Measurements from ENCODE around the gene CKS1B. TPM values are rescaled to one million over a fixed set of nuclear protein-coding genes. Genes with fewer than 3 reads are reported as not detected.

Gene CKS1B
- total and polyA plus RNA-seq, 2 donors = 38.4 to 54.9 TPM

DNA sequence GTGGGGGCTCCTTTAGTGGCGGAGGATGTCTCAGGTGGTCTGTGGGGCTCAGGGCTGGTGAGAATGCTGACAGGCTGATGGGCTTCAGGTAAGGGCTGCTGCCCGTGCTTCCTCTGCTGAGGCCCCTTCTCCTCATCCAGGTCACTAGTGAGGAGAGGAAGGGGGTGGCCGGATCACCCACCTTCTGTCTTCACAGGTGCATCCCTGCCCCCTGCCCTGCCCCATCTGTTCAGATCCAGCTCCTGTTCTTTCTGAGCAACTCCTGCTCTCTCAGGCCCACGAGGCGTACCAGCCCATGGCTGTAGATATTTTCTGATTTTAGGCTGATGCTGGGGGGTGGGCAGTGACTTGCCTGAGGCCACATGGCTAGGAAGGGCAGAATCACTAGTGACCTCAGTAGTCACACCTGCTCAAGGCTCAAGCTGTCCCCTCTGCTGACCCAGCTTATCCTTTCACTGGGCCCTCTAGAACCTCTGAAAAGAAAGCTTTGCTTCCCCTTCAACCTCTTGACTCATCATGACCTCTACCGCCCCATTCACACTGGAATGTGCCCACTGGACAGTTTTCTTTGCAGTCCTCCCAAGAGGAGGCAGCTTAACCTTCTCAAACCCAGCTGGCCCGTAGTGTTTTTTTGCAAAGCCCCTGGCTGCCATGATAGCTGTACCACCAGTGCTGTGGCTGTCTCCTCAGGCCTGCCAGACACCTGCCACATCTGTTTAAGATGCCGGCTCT, 44.3 kb downstream of the CKS1B start:
- H3K4me3 ChIP-seq (ENCODE audit: low read depth, low read length) = no peak overlapping the region
- DNase-seq (ENCODE audit: extremely low spot score) = no peak
- no peaks in the 10 kb centered on the region for H3K4me1 ChIP-seq (ENCODE audit: insufficient read depth)
- WGBS = 82% methylated on average over 8 of the region's 8 CpGs
- no peak overlapping the region for H3K27ac ChIP-seq (ENCODE audit: low read depth)
- H3K36me3 ChIP-seq (ENCODE audit: insufficient read depth) = no peaks in the 10 kb centered on the region

DNA sequence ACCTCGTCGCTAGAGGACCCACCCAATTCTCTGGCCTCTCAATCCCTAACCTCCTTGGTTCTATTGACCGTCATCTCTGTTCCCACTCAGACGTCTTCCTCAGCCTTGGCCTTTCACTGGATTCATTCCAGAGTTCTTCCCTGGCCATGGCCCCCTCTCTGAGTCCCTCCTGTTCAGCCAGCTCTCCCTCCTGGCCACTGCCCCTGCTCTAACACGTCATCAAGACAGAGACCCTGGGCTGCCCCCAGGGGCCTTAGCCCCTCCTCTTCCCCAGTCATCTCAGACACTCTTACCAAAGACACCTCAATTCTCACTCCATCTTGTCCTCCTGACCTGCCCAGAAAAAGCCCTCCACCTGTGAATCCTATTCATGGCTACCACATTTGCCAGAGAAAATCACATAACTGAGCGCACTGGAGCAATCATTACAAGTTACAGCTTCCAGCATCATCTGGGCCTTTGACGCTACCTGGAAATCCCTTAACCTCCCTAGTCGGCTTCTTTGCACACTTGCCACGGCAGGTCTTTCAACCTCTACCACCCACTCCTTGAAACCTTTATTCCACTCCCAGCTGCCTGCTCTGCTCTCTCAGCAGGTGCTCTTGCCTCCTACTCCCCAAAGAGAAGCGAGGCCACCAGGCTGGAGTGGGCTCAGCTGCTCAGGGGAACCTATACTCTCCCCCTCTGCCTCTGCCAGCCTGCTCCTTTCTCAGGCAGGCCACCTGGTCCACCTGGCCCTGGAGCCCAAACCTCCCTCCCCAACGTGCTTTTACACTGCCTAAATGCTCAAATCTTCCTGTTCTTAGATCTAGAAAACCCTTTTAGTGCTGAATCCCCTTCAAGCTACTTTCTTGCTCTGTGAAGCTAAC, 45.1 kb downstream of the CKS1B start:
- H3K36me3 ChIP-seq (ENCODE audit: insufficient read depth) = no peaks in the 10 kb centered on the region
- DNase-seq (ENCODE audit: extremely low spot score) = no peak
- no peak overlapping the region for H3K27ac ChIP-seq (ENCODE audit: low read depth)
- WGBS = 81% methylated on average over 11 of the region's 11 CpGs
- H3K4me1 ChIP-seq (ENCODE audit: insufficient read depth) = no peaks in the 10 kb centered on the region
- H3K4me3 ChIP-seq (ENCODE audit: low read depth, low read length) = no peak overlapping the region

DNA sequence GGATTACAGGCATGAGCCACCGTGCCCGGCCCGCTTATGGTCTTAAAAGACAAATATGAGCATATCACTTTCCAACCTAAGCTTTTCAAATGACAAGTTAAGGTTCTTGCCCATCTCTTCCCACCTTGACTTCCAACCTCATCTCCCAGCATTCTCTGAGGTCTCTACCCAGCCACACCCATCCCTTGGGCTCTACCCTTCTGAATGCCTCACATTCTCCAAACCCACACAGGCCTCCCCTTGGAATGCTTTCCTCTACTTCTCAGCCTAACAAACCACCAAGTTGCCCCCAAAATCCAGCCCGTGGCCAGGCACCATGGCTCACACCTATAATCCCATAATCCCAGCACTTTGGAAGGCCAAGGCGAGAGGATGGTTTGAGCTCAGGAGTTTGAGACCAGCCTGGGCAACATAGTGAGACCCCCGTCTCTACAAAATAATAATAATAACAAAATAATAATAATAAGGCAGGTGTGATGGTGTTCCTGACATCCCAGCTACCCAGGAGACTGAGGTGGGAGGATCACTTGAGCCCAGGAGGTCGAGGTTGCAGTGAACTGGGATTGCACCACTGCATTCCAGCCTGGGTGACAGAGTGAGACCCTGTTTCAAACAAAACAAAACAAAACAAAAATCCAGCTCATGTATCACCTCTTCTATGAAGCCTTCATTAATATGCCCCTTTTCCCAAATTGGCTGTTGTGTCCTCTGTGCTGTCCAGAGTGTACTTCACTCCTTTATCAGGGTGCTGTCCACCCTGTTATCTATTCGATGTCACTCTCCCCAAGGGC, 47.9 kb downstream of the CKS1B start:
- WGBS = 78% methylated on average over 8 of the region's 8 CpGs
- H3K4me3 ChIP-seq (ENCODE audit: low read depth, low read length) = no peak overlapping the region
- no peaks in the 10 kb centered on the region for H3K36me3 ChIP-seq (ENCODE audit: insufficient read depth)
- DNase-seq (ENCODE audit: extremely low spot score) = no peak
- H3K27ac ChIP-seq (ENCODE audit: low read depth) = no peak overlapping the region
- no peaks in the 10 kb centered on the region for H3K4me1 ChIP-seq (ENCODE audit: insufficient read depth)

DNA sequence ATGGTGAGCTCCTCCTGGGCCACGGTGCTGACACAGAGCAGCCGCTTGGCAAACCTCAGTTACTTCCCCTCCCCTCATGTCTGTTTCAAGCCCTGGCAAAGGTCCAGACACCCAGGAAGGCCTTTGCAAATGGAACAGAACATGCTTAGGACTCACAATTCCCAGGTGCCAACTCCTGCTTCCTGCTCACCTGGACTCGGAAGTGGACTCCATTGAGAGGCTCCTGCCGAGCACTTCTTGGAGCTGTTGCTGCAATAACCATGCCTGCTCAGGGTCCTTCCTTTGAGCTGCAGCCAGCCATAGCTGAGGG, 48.4 kb downstream of the CKS1B start:
- no peak for DNase-seq (ENCODE audit: extremely low spot score)
- H3K36me3 ChIP-seq (ENCODE audit: insufficient read depth) = no peaks in the 10 kb centered on the region
- no peak overlapping the region for H3K4me3 ChIP-seq (ENCODE audit: low read depth, low read length)
- no peaks in the 10 kb centered on the region for H3K4me1 ChIP-seq (ENCODE audit: insufficient read depth)
- WGBS = 63% methylated on average over 4 of the region's 4 CpGs
- no peak overlapping the region for H3K27ac ChIP-seq (ENCODE audit: low read depth)

DNA sequence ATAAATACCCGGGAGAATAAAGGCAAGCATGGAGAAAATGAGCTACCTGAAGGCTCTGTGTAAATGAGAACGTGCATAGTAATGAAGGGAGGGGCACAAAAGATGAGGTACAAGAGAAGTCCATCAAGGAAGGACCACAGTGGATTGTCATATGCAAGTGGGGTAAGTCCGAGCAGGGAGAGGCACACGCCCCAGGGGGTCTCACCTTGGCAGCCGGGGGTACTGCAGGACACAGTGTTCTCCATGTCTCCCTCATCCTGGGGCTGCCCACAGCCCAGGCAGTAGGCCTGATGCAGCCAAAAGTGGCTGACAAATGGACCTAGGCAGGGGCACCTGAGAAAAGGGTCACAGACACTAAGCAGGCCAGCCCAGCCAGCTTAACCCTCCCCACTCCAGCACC, 49.1 kb downstream of the CKS1B start:
- no peak overlapping the region for H3K4me3 ChIP-seq (ENCODE audit: low read depth, low read length)
- H3K36me3 ChIP-seq (ENCODE audit: insufficient read depth) = no peaks in the 10 kb centered on the region
- no peak for DNase-seq (ENCODE audit: extremely low spot score)
- H3K27ac ChIP-seq (ENCODE audit: low read depth) = no peak overlapping the region
- H3K4me1 ChIP-seq (ENCODE audit: insufficient read depth) = no peaks in the 10 kb centered on the region
- WGBS = 81% methylated on average over 5 of the region's 5 CpGs

DNA sequence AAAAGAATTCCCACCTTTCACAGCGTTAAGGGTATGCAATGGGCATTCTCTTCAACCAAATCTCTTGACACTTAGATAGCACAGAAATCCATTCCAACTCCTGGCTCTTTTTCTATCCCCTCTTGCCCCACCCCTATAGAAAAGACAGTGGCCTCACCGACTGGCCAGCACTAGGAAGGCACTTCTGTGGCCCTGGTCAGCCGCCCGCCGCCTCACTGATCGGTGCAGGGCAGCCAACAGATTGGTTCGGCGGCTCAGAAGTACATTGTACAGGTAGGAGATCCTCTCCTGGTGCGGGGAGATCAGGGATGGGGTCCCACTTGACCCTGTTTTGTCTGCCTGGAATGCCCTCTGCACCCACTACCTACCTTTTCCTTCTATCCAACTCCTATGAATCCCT, 49.8 kb downstream of the CKS1B start:
- Histone ChIP-seq H3K4me3 (ENCODE audit: low read depth, low read length) (no peak overlapping the region), H3K36me3 (ENCODE audit: insufficient read depth) (no peaks in the 10 kb centered on the region), H3K27ac (ENCODE audit: low read depth) (no peak overlapping the region), H3K4me1 (ENCODE audit: insufficient read depth) (no peaks in the 10 kb centered on the region)
- 84% methylated on average over 9 of the region's 9 CpGs for WGBS
- no peak for DNase-seq (ENCODE audit: extremely low spot score)

GRCh38 chr1:155026154-155026553, 51.7 kb downstream of the CKS1B start:
- Histone ChIP-seq H3K27ac (ENCODE audit: low read depth) (no peak overlapping the region), H3K36me3 (ENCODE audit: insufficient read depth) (no peaks in the 10 kb centered on the region), H3K4me3 (ENCODE audit: low read depth, low read length) (no peak overlapping the region), H3K4me1 (ENCODE audit: insufficient read depth) (no peaks in the 10 kb centered on the region)
- whole genome bisulfite sequencing = 64% methylated on average over 9 of the region's 9 CpGs
- no peak for DNase-seq (ENCODE audit: extremely low spot score)

GRCh38 chr1:155026588-155026987, 52.1 kb downstream of the CKS1B start:
- 85% methylated on average over 6 of the region's 6 CpGs for WGBS
- Histone ChIP-seq H3K4me1 (ENCODE audit: insufficient read depth) (no peaks in the 10 kb centered on the region), H3K36me3 (ENCODE audit: insufficient read depth) (no peaks in the 10 kb centered on the region), H3K4me3 (ENCODE audit: low read depth, low read length) (no peak overlapping the region), H3K27ac (ENCODE audit: low read depth) (no peak overlapping the region)
- no peak for DNase-seq (ENCODE audit: extremely low spot score)

Small RNA genes lying within 50 kb of the gene (small RNA-seq; reads per million reads assigned to genes)
- not detected for gene MIR4258
- gene RF00017 = not detected

Other genes with a start within 250 kb of the CKS1B start
- gene KCNN3, start 104.4 kb upstream of the CKS1B start, total RNA-seq = 16.6 TPM
- 1.5 TPM for gene KCNN3, start 104.4 kb upstream of the CKS1B start, polyA plus RNA-seq
- 6.8 TPM for gene PMVK, start 38.0 kb upstream of the CKS1B start, total RNA-seq
- 47.1 TPM for gene PMVK, start 38.0 kb upstream of the CKS1B start, polyA plus RNA-seq
- gene PBXIP1, start 18.6 kb upstream of the CKS1B start, total RNA-seq = 74.0 TPM
- gene PBXIP1, start 18.6 kb upstream of the CKS1B start, polyA plus RNA-seq = 206 TPM
- gene PYGO2, start 12.9 kb upstream of the CKS1B start, total RNA-seq = 10.8 TPM
- gene PYGO2, start 12.9 kb upstream of the CKS1B start, polyA plus RNA-seq = 29.2 TPM
- 61.2 TPM for gene SHC1, start 3.9 kb upstream of the CKS1B start, total RNA-seq
- gene SHC1, start 3.9 kb upstream of the CKS1B start, polyA plus RNA-seq = 110 TPM
- gene FLAD1, start 8.7 kb downstream of the CKS1B start, total RNA-seq = 10.5 TPM
- gene FLAD1, start 8.7 kb downstream of the CKS1B start, polyA plus RNA-seq = 27.9 TPM
- gene LENEP, start 18.9 kb downstream of the CKS1B start, total RNA-seq = not detected
- gene LENEP, start 18.9 kb downstream of the CKS1B start, polyA plus RNA-seq = not detected
- gene ZBTB7B, start 28.1 kb downstream of the CKS1B start, total RNA-seq = 14.7 TPM
- 52.0 TPM for gene ZBTB7B, start 28.1 kb downstream of the CKS1B start, polyA plus RNA-seq
- 0.53 TPM for gene DCST2, start 59.1 kb downstream of the CKS1B start, total RNA-seq
- 1.2 TPM for gene DCST2, start 59.1 kb downstream of the CKS1B start, polyA plus RNA-seq
- gene DCST1, start 59.1 kb downstream of the CKS1B start, total RNA-seq = not detected
- not detected for gene DCST1, start 59.1 kb downstream of the CKS1B start, polyA plus RNA-seq
- 38.3 TPM for gene ADAM15, start 76.6 kb downstream of the CKS1B start, total RNA-seq
- 118 TPM for gene ADAM15, start 76.6 kb downstream of the CKS1B start, polyA plus RNA-seq
- gene EFNA4, start 89.1 kb downstream of the CKS1B start, total RNA-seq = 7.5 TPM
- 8.1 TPM for gene EFNA4, start 89.1 kb downstream of the CKS1B start, polyA plus RNA-seq
- 1.2 TPM for gene EFNA3, start 104.2 kb downstream of the CKS1B start, total RNA-seq
- gene EFNA3, start 104.2 kb downstream of the CKS1B start, polyA plus RNA-seq = 2.3 TPM
- 31.1 TPM for gene EFNA1, start 153.2 kb downstream of the CKS1B start, total RNA-seq
- 44.6 TPM for gene EFNA1, start 153.2 kb downstream of the CKS1B start, polyA plus RNA-seq
- 19.5 TPM for gene SLC50A1, start 161.2 kb downstream of the CKS1B start, total RNA-seq
- gene SLC50A1, start 161.2 kb downstream of the CKS1B start, polyA plus RNA-seq = 31.7 TPM
- 15.8 TPM for gene DPM3, start 165.8 kb downstream of the CKS1B start, total RNA-seq
- 205 TPM for gene DPM3, start 165.8 kb downstream of the CKS1B start, polyA plus RNA-seq
- 53.0 TPM for gene KRTCAP2, start 198.6 kb downstream of the CKS1B start, total RNA-seq
- 266 TPM for gene KRTCAP2, start 198.6 kb downstream of the CKS1B start, polyA plus RNA-seq
- 0.85 TPM for gene TRIM46, start 199.2 kb downstream of the CKS1B start, total RNA-seq
- gene TRIM46, start 199.2 kb downstream of the CKS1B start, polyA plus RNA-seq = 1.1 TPM
- gene THBS3, start 233.2 kb downstream of the CKS1B start, total RNA-seq = 57.2 TPM
- gene THBS3, start 233.2 kb downstream of the CKS1B start, polyA plus RNA-seq = 24.5 TPM
- gene MTX1, start 234.0 kb downstream of the CKS1B start, total RNA-seq = 13.6 TPM
- gene MTX1, start 234.0 kb downstream of the CKS1B start, polyA plus RNA-seq = 40.2 TPM